Activated CD8-positive, alpha-beta memory T cell treated with anti-CD3 and anti-CD28 coated beads, Interleukin-2, amount 50 U/mL, for 1 hour (primary cell): ENCODE measurements around the gene USP24.

Experiments used
- DNase-seq: peaks from one replicate; pipeline ENCODE4 v3.0.0-alpha.2; 2020; ENCODE audit errors: extremely low read depth

The USP24 gene, protein sequence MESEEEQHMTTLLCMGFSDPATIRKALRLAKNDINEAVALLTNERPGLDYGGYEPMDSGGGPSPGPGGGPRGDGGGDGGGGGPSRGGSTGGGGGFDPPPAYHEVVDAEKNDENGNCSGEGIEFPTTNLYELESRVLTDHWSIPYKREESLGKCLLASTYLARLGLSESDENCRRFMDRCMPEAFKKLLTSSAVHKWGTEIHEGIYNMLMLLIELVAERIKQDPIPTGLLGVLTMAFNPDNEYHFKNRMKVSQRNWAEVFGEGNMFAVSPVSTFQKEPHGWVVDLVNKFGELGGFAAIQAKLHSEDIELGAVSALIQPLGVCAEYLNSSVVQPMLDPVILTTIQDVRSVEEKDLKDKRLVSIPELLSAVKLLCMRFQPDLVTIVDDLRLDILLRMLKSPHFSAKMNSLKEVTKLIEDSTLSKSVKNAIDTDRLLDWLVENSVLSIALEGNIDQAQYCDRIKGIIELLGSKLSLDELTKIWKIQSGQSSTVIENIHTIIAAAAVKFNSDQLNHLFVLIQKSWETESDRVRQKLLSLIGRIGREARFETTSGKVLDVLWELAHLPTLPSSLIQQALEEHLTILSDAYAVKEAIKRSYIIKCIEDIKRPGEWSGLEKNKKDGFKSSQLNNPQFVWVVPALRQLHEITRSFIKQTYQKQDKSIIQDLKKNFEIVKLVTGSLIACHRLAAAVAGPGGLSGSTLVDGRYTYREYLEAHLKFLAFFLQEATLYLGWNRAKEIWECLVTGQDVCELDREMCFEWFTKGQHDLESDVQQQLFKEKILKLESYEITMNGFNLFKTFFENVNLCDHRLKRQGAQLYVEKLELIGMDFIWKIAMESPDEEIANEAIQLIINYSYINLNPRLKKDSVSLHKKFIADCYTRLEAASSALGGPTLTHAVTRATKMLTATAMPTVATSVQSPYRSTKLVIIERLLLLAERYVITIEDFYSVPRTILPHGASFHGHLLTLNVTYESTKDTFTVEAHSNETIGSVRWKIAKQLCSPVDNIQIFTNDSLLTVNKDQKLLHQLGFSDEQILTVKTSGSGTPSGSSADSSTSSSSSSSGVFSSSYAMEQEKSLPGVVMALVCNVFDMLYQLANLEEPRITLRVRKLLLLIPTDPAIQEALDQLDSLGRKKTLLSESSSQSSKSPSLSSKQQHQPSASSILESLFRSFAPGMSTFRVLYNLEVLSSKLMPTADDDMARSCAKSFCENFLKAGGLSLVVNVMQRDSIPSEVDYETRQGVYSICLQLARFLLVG (N-terminal part only)

DNA sequence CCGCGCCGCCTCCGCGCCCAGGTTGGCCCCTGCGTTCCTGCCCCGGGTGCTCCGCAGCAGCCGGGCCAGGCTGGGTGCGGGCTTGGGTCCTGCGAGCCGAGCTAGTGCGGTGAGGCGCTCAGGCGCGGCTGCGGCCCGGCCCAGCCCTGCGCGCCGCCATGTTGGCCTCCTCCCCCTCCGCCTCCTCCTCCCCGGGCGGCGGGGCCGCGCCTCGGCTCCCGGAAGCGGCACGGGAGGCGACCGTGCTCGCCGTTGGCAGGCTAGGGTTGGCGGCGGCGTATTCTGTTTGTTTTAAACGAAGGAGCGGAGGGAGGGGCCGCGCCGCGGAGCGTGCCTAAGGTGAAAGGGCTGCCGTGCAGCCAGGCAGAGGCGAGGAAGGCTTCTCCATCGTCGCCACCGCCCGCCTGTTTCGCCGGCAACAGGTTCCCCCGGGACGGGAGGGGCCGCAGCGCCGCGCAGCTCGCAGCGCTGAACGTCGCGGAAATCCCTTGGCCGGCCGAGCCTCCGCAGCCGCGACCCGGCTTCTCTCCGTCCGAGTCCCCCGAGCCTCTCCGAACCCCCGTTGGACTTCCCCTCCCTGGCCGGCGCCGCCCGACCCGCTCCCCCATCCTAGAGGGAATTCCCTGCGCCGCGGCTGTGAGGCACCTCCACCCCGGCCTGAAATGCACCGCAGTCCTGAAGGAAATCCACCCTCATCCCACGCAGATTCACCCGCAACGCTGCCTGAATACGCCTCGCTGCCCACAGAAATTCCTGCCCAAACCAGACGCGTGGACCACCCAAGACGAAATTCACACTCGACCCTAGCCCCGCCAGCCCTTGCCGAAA, at the start of gene USP24:
TSS of gene USP24 (minus strand) at position 171 of the 828 bp plus-strand sequence. CDS start 251 bp downstream, outside the sequence.
- peak; percentile 41 for DNase-seq

DNA sequence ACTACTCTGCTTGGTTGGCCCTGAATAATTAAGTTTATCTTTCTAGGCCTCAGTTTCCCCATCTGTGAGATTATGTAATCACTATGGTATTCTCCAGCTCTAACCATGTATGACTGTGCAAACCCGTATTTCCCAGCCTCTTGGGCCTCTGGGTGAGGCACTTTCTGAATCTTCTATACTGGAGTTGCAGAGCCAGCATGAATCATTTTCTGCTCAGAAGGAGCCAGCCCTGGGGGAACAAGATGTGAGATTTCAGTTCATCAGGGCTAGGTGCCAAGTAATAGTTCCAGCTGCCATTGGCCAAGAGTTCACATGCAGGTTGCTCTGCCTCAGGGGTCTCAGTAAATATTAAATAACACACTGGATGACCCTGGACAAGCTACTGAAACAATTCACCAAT, 47.7 kb upstream of the USP24 start:
- no peak for DNase-seq

DNA sequence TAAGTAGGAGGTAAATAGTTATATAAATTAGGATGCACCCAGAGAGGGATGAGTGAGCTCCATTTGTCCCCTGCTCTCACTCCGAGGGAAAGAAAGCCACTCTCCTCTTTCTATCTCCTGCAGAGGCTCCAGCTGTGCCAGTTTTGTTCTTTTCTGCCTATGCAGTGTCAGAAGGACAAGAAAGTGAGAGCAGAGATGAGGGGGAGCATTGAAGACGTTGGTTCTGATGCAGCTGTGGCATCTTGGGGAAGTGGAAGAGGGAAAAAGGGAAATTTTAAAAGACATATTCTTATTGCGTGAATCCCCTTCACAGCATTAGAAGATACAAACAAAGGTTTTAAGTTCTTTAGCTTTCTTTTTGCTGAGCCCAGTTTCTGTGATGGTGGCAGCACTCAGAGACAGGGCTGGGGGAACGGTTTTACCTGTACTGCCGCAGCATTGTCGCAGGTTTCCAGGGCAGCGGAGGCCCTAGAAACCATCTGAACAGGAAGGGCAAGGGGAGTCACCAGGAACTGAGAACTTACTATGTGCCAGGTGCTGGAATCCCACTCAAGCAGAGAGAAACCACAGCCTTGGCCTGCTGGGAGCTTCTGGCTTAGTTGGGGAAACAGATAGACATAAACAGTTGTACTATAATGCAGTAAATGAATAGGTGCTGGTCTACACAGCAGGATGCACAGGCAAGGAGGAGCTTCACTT, 44.9 kb upstream of the USP24 start:
- DNase-seq: no peak

DNA sequence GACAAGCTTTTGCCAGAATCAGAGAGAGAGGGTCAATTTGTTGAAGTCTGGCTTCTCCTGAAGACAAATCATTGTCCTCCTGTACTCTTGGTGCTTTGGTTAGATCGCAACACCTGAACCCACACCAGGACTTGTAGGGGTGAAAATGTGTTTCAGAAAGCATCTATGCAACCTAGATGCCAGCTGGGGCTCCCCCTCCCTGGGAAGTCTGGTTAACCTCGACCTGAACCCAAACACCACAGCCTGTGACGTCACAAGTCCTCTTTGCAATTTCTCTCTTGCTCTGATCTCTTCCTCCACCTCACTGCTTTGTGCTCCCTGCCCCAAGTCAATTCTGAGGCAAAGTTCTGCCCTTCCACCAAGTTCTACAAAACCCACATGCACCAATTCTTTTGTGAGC, 42.8 kb upstream of the USP24 start:
- DNase-seq: peak; percentile 65

DNA sequence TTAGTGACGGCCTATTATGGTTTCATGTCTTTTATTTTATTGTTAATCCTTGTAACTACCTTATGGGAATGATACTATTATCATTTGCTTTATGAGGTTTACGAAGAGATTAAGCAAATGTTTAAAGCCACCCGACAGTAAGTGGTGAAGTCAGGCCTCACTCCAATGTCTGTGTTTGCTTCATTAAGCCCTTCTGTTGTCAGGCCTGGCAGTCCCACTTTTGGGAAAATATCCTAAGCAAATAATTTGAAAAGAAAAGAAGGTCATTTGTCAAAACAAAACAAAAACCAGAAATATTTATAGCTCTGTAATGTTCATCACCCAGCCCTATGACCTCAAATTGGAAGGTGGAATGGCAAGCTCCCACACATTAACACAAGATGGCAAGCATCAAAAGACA, 40.7 kb upstream of the USP24 start:
- no peak for DNase-seq

DNA sequence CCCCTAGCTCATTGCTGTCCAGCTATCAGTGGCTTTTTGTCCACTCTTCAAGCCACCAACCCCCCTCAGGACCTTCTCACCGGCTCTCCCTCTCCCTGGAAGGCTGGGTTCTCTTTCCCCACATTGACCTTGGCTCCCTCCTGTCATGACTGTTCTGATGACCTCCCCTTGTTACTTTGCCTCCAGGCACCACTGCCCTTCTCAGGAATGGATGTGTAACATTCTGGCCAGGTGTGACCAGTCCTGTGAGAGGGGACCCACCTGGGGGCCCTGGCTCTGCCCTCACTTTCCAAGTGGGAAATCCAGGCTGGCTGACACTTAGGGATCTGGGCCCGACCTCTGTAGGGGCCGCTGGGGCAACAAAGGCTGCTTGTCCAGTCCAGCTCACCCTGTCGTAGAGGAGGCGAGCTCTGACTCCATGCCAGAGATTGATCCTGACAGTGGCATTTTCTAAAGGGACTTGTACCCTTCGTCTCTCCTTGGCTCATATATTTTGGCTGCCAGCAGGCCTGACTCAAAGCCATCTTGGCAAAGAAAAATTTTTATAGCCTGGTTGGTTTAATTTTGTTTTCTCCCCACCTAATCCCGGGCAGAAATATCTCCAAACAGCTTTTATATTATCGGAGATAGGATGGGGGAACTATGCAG, 37.9 kb upstream of the USP24 start:
- no peak for DNase-seq

DNA sequence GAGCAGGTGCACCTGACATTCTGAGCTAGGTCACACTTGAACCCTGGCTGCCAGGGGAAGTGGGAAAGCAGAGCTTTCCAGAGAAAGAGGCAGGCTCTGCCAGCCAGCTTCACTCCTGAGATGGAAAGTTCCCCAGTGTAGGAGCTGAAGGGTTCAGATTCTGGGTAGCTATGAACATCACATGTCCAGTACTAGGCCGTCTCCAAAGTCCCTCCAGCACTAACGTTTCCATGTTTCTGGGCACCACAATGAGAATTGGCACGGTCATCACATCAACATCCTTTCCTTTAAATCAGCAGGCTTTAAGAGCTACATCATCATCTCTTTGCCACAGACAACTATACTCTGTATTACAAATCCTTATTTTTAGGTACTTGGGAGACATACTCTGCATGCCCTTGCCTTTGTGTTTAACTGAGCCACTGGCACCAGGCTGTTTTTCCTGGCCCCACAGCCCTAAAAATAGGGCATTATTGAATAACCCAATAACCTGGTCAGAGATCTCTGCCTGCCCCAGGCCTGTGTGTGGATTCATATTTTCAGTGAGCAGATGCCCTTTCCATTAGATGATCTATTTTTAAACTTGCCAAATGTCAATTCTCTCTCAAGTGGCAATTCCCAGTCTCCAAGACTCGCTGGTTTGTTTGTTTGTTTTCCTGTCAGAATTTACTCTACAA, 35.4 kb upstream of the USP24 start:
- no peak for DNase-seq

DNA sequence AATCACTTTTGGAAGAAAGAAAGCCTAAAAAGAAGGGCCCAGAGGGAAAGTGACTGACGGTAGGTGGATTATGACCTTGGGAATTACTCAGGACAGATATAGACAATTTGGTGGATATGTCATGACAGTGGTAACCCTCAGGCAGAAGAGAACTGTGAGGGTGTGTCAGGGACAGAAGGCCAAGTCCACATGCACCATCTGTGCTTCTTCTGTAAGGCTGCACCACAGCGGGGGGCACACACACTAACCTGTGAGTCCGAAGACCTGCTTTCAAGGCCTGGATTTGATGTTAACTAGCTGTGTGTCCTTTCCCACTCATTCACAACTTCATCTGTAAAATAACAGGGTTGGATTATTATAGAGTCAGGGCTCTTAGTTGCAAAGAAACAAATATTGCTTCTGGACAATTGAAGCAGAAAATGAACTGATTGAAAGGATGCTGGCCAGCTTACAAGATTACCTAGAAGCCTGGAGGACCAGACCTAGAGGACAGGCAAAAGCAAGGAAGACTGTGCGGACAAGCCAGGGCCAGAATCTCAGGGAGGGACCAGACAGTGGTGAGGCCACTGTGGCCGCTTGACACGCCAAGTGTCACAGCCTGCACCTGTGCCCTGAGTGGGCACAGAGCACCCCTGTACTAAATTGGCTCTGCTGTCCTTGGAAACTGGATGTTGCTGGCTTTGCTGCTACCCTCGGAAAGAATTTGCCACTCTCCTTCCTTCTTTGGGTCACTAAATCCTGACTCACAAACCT, 34.7 kb upstream of the USP24 start:
- DNase-seq: no peak

DNA sequence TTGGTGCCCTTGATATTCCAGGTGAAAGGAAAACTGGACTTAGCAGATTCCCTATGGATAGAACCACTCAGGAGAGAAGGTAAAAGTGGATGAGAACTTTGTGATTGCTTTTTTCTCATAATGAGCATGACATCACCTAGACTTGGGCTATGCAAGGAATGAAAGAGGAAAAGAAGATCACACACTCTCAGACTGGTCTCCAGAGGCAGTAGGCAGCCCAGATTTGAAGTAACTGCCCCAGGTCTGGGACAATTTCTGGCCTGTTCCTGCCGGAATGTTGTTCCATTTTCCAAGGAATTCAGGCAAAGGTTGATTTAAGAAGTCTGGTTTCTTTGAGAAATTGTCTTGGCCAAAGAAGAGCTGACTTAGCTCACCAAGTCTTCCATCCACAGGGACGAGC, 31.7 kb upstream of the USP24 start:
- DNase-seq: no peak

DNA sequence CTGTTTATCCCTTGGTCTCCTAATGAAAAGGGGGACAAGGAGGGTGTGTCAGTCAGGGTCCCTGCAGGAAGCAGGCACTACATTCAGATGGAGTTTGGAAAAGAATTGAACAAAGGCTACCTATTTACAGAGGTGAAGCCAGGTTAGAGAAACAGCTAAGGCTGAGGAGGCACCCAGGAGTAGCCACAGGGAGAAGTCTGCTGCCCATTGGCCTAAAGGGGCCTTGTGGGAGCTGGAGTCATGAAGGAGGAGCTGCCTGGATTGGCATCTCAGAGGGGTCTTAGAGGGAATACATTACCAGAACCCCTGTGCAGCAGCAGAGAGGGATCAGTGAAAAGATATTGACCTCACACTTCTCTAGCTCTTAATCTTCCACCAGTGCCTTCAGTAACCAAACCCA, 31.2 kb upstream of the USP24 start:
- DNase-seq: no peak

DNA sequence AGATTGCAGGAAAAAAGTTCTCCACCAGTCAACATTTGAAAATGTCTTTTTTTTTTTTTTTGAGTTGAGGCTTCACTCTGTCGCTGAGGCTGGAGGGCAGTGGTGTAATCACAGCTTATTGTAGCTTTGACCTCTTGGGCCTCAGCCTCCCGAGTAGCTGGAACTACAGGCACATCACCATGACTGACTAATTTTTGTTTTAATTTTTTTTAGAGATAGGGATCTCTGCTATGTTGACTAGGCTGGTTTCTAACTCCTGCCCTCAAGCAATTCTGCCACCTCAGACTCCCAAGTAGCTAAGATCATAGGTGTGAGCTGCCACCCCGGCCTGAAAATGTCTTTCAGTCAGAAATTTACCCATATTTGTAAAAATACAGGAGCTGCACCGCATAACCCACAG, 30.6 kb upstream of the USP24 start:
- DNase-seq: no peak

DNA sequence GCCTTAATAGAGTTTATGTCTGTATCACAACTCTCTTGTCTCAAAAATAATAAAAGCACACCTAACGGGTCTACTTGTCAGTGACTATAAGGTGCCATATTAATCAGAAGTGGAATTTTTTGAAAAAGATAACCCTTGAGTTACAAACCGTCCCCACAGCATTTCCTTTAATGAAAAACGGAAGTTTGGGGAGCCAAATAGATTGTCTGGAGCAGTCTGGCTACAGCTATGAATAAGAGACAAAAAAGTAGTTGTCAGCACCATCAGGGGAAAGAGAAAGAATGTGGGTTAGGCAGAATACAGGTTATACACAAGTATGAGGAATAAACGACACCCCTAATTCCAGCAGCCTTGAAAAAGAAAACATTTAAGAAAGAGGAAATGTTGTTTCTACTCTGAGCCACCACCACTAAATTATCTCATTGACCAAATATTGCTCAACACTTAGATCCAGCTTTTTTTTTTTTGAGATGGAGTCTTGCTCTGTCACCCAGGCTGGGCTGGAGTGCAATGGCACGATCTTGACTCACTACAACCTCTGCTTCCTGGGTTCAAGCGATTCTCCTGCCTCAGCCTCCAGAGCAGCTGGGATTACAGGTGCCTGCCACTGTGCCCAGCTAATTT, 29.4 kb upstream of the USP24 start:
- DNase-seq: no peak

DNA sequence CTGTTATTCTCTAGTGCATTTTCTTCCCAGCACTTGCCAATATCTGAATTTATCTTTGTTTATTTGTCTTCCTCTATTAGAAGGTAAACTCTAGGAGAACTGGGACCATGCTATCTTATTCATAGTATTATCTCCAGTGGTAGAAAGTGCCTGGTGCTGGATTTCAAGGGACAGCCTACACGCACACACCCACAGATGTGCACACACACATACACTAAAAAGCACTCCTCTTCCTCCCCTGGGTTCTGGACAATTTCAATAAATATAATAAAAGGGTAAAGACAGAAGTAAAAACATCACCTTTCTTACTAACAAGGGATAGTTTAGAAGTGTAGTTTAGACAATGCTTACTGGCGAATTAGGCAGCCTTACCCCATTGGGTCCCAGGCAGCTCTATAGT, 28.5 kb upstream of the USP24 start:
- no peak for DNase-seq

DNA sequence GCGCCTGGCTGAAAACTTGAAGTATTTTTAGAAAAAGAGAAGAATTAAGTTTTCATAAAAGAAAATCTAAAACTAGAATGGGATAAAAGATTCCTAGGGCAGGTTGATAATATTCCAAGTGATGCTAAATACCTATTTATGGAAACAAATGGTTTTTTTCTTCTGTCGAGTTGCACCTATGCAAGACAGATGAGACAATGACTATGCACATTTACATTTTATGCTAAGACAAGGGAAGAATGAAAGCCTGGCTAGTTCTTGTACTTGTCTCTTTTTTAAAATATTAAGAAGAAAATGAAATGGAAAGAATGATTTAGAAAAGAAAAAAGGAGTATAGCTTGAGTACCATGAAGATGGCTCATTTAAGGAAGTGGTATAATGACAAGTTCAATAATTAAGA, 24.4 kb upstream of the USP24 start:
- DNase-seq: no peak

DNA sequence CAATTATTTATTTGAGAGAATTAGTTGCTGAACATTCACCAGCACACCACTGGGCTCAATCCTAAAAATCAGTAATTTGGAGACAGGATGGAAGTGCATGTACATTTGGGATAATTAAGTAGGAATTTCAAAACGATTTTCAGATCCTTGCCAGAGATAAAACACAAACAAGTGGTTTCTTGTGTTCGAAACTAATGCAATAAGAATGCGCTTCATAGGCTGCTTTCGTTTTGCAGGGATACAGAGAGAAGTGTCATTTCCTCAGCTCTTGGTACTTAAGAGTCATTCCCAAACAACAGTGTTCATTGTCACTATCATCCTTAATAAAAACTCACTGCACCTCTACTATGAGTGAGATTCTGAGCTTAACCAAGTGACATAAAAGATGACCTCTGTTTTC, 20.6 kb upstream of the USP24 start:
- no peak for DNase-seq

DNA sequence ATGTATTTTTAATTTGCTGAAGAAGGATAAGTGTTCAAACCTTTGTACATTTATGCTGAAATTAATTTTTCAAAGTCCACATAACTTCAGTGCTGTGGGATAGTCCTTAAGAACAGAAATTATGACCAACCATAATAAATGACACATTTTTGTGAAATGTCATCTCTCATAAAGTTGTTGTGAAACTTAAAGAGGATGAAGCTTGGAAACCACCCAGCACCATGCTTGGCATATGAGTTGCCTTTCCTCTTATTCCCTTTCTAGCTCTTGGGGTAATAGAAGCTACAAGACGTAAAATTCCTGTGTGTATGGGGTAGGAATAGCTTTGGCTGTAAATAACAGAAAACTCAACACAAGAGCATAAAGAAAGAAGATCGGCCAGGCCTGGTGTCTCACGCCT, 18.9 kb upstream of the USP24 start:
- no peak for DNase-seq

DNA sequence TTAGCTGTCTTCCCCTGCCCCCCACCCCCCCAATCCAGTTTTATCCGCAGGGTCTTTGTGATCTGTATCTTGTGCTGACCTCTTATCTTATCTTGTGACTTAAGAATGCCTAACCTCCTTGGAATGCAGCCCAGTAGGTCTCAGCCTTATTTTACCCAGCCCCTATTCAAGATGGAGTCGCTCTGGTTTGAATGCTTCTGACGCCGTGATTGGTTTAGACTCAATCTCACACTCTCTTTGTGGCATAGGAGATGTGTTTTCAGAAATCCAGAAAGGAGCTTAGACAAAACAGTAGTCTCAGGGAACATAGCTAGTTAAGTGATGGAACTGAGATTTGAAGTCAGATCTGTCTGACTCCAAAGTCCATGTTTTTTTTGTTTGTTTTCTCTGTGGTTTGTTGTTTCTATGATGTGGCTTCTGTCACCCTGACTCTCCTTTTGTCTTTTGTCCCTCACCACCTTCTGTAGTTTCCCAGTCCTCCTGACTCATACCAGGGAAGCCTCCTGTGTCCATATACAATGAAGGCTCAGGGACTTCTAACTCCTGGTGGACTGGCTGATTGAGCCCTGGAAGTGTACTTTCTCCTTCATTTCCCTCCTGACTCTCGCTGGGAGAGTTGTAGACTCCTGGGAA, 18.1 kb upstream of the USP24 start:
- no peak for DNase-seq
